WTC11 (cell line): ENCODE data around the gene QPCTL. TPM values are rescaled to one million over a fixed set of nuclear protein-coding genes. Genes with fewer than 3 reads are reported as not detected.
"Not testable (repeated sequence)": the region's sequence is repeated elsewhere in the genome, so short reads cannot be mapped to it uniquely, and the experiment has no call there.

Experiments
- ATAC-seq: fragments of 200-7000 bp; cut with Tn5 transposase; 2 replicates; pipeline ENCODE4 v1.10.0; 2021; ENCODE audit warnings: mild to moderate bottlenecking, moderate library complexity
- CTCF ChIA-PET: fragments of 300-600 bp; sonication (Branson Sonifier 250); formaldehyde crosslinking; loops from one replicate; lab custom pipeline; 2021; ENCODE audit warnings: antibody characterized with exemption; lab: Charles Lee
- POLR2A ChIA-PET: fragments of 350-600 bp; sonication (Branson Sonifier 250); formaldehyde crosslinking; loops from one replicate; lab custom pipeline; 2021; ENCODE audit warnings: antibody characterized with exemption; lab: Charles Lee
- DNase-seq: peaks from one replicate; pipeline ENCODE4 v3.0.0; 2021; ENCODE audit warnings: low spot score
- H3K27ac Mint-ChIP-seq: 2 replicates; pipeline ENCODE4 v1.8.0; 2021; ENCODE audit warnings: mixed read lengths
- H3K27me3 Mint-ChIP-seq: 2 replicates; pipeline ENCODE4 v1.8.0; 2021; ENCODE audit warnings: low read depth, mild to moderate bottlenecking, moderate library complexity, mixed read lengths
- H3K36me3 Mint-ChIP-seq: 2 replicates; pipeline ENCODE4 v1.8.0; 2021; ENCODE audit warnings: mixed read lengths
- H3K4me1 Mint-ChIP-seq: 2 replicates; pipeline ENCODE4 v1.8.0; 2022; ENCODE audit warnings: mixed read lengths
- H3K4me3 Mint-ChIP-seq: 2 replicates; pipeline ENCODE4 v1.8.0; 2021; ENCODE audit warnings: mild to moderate bottlenecking, moderate library complexity, mixed read lengths
- H3K9me3 Mint-ChIP-seq: 2 replicates; pipeline ENCODE4 v1.8.0; 2021; ENCODE audit warnings: mixed read lengths
- ATF6 ChIP-seq: sonication (generic); formaldehyde crosslinking; IDR thresholded peaks from 2 replicates; pipeline ENCODE4 v1.8.1; 2023; ENCODE audit warnings: mild to moderate bottlenecking, missing genetic modification reagents
- EMX1 ChIP-seq: fragments of 250-450 bp; sonication (Bioruptor Pico); IDR thresholded peaks from 2 replicates; pipeline ENCODE4 v1.8.0; 2021; ENCODE audit warnings: mild to moderate bottlenecking
- GABPB1 ChIP-seq: sonication (generic); formaldehyde crosslinking; IDR thresholded peaks from 2 replicates; pipeline ENCODE4 v1.8.1; 2023; ENCODE audit warnings: mild to moderate bottlenecking, missing genetic modification reagents
- MAX ChIP-seq: sonication (generic); formaldehyde crosslinking; IDR thresholded peaks from 2 replicates; pipeline ENCODE4 v1.8.0; 2022; ENCODE audit warnings: mild to moderate bottlenecking, missing genetic modification reagents
- TCF7 ChIP-seq: sonication (generic); formaldehyde crosslinking; IDR thresholded peaks from 2 replicates; pipeline ENCODE4 v1.8.0; 2022; ENCODE audit warnings: mild to moderate bottlenecking, low read depth, missing genetic modification reagents, moderate library complexity
- TP53 ChIP-seq: sonication (generic); formaldehyde crosslinking; IDR thresholded peaks from 2 replicates; pipeline ENCODE4 v1.8.1; 2023; ENCODE audit warnings: mild to moderate bottlenecking, missing genetic modification reagents
- ZNF121 ChIP-seq: sonication (generic); formaldehyde crosslinking; IDR thresholded peaks from 2 replicates; pipeline ENCODE4 v1.8.0; 2023; ENCODE audit warnings: missing genetic modification reagents
- ZNF138 ChIP-seq: sonication (generic); formaldehyde crosslinking; conservative IDR thresholded peaks from 2 replicates; pipeline ENCODE4 v1.8.1; 2022; ENCODE audit warnings: mild to moderate bottlenecking, moderate library complexity, missing genetic modification reagents
- ZNF416 ChIP-seq: fragments of 250-450 bp; sonication (Bioruptor Pico); IDR thresholded peaks from 2 replicates; pipeline ENCODE4 v1.9.0; 2021; ENCODE audit warnings: mild to moderate bottlenecking, inconsistent platforms
- ZNF423 ChIP-seq: fragments of 250-450 bp; sonication (Bioruptor Pico); IDR thresholded peaks from 2 replicates; pipeline ENCODE4 v2.1.2; 2022; ENCODE audit warnings: mild to moderate bottlenecking, moderate library complexity
- total RNA-seq: library from RNA; stranded (reverse); gene quantifications from 3 replicates; pipeline ENCODE4 v1.2.3, GENCODE V29; 2021
- TF ChIP-seq, protein P1 (sequence below): sonication (generic); formaldehyde crosslinking; conservative IDR thresholded peaks from 2 replicates; pipeline ENCODE4 v1.8.1; 2023; ENCODE audit warnings: mild to moderate bottlenecking, low read depth, missing genetic modification reagents, moderate library complexity

QPCTL gene
- total RNA-seq, 1 experiment from 2014 or later, result 33.3 TPM

DNA sequence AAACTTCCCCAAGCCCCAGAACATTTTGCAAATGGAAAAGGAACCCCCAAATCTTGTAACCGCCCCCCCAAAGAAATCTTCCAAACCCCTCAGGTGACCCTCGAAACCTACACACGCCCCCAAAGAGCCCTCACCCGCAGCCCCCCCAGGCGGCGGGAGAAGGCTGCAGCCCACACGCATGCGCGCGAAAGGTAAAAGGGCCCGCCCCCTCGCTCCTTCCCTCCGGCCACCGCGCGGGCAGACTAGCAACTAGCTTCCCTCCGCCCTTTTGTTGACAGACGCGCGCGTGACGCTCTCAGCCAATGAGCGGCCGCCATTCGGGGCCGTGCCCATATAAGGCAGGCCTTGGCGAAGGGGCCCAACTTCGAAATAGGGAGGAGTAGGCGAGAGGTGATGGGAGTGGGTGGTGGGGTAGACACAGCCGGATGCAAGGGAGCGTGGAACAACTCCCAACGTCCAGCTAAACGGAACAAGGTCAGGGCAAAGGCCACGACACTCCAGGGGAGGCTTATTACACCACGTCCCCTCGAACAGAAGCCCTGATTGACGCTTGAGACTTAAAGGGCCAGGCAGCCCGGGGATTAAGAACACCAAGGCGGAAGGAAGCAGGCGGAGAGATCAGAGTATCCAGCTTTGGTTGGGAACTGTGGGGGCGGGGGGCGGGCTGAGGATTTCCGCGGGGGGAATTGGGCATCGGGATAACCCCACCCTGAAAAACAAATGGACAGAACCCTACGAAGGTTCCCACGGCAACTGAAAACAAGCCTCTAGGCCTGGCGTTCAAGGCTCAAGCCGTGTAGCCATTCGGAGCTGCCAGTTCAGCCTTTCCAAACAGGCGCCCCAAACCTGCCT, 24.9 kb downstream of the QPCTL start (continued):
- TF ChIP-seq, protein P1, sequence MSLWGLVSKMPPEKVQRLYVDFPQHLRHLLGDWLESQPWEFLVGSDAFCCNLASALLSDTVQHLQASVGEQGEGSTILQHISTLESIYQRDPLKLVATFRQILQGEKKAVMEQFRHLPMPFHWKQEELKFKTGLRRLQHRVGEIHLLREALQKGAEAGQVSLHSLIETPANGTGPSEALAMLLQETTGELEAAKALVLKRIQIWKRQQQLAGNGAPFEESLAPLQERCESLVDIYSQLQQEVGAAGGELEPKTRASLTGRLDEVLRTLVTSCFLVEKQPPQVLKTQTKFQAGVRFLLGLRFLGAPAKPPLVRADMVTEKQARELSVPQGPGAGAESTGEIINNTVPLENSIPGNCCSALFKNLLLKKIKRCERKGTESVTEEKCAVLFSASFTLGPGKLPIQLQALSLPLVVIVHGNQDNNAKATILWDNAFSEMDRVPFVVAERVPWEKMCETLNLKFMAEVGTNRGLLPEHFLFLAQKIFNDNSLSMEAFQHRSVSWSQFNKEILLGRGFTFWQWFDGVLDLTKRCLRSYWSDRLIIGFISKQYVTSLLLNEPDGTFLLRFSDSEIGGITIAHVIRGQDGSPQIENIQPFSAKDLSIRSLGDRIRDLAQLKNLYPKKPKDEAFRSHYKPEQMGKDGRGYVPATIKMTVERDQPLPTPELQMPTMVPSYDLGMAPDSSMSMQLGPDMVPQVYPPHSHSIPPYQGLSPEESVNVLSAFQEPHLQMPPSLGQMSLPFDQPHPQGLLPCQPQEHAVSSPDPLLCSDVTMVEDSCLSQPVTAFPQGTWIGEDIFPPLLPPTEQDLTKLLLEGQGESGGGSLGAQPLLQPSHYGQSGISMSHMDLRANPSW (CRISPR knock-in tag), result no peak
- TF ChIP-seq EMX1 (CRISPR knock-in tag) (no peak), ZNF138 (no peak), ZNF423 (no peak), MAX (CRISPR knock-in tag) (peak; percentile 79), GABPB1 (CRISPR knock-in tag) (peak; percentile 68), TP53 (CRISPR knock-in tag) (no peak), ATF6 (CRISPR knock-in tag) (no peak)
- TF ChIP-seq, all 79 proteins: peak for 15

- CTCF ChIA-PET, result interaction anchor here (0.8 to 4.5 kb wide), 16 partner anchors 12 to 279 kb away, joined by 3 to 80 read pairs (median 4); partner anchors contain the start of genes FBXO46, QPCTL, RSPH6A and SIX5
- peak; percentile 51; the same call in 1 of the 2 replicates for TF ChIP-seq ZNF416 (CRISPR knock-in tag)
- no peak for TF ChIP-seq TCF7 (CRISPR knock-in tag)
- H3K4me3 Mint-ChIP-seq, result peak overlapping the region; percentile 97
- peaks cover 23% of the 10 kb centered on the region for H3K36me3 Mint-ChIP-seq
- H3K27me3 Mint-ChIP-seq, result no peaks in the 10 kb centered on the region; the same call in 1 of the 2 replicates
- POLR2A ChIA-PET, result interaction anchor here (0.6 to 5.8 kb wide), 9 partner anchors 12 to 102 kb away, joined by 3 to 115 read pairs (median 6); partner anchors contain the start of genes FBXO46, QPCTL, SIX5 and SNRPD2
- no peak for ATAC-seq
- peaks cover 25% of the 10 kb centered on the region for H3K4me1 Mint-ChIP-seq
- peak overlapping the region; percentile 97 for H3K27ac Mint-ChIP-seq
- no peaks in the 10 kb centered on the region for H3K9me3 Mint-ChIP-seq
- DNase-seq, result no peak
Measured at GRCh38 chr19:45717983-45718650, 25.7 kb downstream of the QPCTL start.

DNA sequence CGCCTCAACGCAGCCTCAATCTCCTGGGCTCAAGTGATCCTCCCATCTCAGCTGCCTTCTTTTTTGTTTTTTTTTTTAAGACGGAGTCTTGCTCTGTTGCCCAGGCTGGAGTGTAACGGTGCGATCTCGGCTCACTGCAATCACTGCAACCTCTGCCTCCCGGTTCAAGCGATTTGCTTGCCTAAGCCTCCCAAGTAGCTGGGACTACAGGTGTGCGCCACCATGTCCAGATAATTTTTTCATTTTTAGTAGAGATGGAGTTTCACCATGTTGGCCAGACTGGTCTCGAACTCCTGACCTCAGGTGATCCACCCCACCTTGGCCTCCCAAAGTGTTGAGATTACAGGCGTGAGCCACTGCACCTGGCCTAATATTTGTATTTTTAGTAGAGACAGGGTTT, 27.6 kb downstream of the QPCTL start:
- not testable (repeated sequence) for ATAC-seq, H3K27me3 Mint-ChIP-seq, H3K9me3 Mint-ChIP-seq, H3K27ac Mint-ChIP-seq, DNase-seq
- POLR2A ChIA-PET, result interaction anchor here (0.7 kb wide), 2 partner anchors 44 to 48 kb away, joined by 3 read pairs; no protein-coding TSS in a partner anchor
- peaks cover 29% of the 10 kb centered on the region for H3K36me3 Mint-ChIP-seq
- 0 out of 2 replicates have a peak, but pooled peaks have one; percentile 21 for TF ChIP-seq ZNF121
- TF ChIP-seq, all 79 proteins: peak for 1; not testable (repeated sequence) for 78
- H3K4me3 Mint-ChIP-seq, result not testable (repeated sequence)
- CTCF ChIA-PET, result interaction anchor here (1.2 kb wide), 1 partner anchor 50 kb away, joined by 4 read pairs; the partner anchor contains the start of gene SIX5
- H3K4me1 Mint-ChIP-seq, result peaks cover 23% of the 10 kb centered on the region

GRCh38 chr19:45728683-45729082, 36.2 kb downstream of the QPCTL start:
- H3K27ac Mint-ChIP-seq, DNase-seq, POLR2A ChIA-PET, H3K9me3 Mint-ChIP-seq, H3K36me3 Mint-ChIP-seq, H3K27me3 Mint-ChIP-seq, ATAC-seq: not testable (repeated sequence)
- peaks cover 12% of the 10 kb centered on the region for H3K4me1 Mint-ChIP-seq
- CTCF ChIA-PET, result interaction anchor here (0.9 kb wide), 1 partner anchor 71 kb away, joined by 3 read pairs; no protein-coding TSS in a partner anchor
- 0 out of 2 replicates have a peak overlapping the region, but pooled peaks have one; percentile 18 for H3K4me3 Mint-ChIP-seq
